IPS-18a (cell line): Measurements from ENCODE around the gene RABEP2.
"Not testable (repeated sequence)": the region's sequence is repeated elsewhere in the genome, so short reads cannot be mapped to it uniquely, and the experiment has no call there.

Experiments used
- H3K27ac ChIP-seq: one replicate; pipeline ENCODE4 v1.5.1; 2013; ENCODE audit warnings: low read length
- H3K27me3 ChIP-seq: one replicate; pipeline ENCODE4 v1.6.1; 2013; ENCODE audit warnings: mild to moderate bottlenecking, low read length; ENCODE audit not compliant: control insufficient read depth, insufficient read depth
- H3K36me3 ChIP-seq: one replicate; pipeline ENCODE4 v1.6.1; 2013; ENCODE audit warnings: low read depth, low read length; ENCODE audit not compliant: control insufficient read depth
- H3K4me1 ChIP-seq: one replicate; pipeline ENCODE4 v1.6.1; 2013; ENCODE audit warnings: low read depth, low read length; ENCODE audit not compliant: control insufficient read depth
- H3K4me3 ChIP-seq: one replicate; pipeline ENCODE4 v1.5.1; 2013; ENCODE audit warnings: low read length
- H3K9ac ChIP-seq: one replicate; pipeline ENCODE4 v1.6.1; 2013; ENCODE audit warnings: mild to moderate bottlenecking, low read length, moderate library complexity
- H3K9me3 ChIP-seq: one replicate; pipeline ENCODE4 v1.6.1; 2013; ENCODE audit warnings: low read depth, low read length; ENCODE audit not compliant: control insufficient read depth

RABEP2 gene

DNA sequence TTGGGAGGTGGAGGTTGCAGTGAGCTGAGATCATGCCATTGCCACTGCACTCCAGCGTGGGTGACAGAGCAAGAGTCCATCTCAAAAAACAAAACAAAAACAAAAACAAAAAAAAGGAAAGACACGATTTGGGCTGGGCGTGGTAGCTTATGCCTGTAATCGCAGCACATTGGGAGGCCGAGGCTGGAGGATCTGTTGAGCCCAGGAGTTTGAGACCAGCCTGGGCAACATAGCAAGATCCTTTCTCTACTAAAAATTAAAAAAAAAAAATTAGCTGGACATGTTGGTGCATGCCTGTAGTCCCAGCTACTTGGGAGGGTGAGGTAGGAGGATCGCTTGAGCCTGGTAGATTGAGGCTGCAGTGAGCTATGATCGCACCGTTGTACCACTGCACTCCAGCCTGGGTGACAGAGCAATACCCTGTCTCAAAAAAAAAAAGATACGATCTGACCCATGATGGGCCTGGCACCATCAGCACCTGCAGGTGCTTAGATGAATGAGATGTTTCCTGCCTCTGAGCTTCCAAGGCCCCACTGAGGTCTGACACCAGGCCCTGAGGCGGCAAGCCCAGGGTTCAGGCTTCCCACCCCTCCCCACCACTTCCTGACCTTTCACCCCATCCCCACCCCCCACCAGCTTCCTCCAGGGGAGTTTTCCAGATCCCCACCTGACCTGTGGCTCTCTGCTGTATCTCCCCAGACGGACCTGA lies 25.0 kb downstream of the RABEP2 start:
- Histone ChIP-seq H3K9ac (no peak overlapping the region), H3K4me3 (no peak overlapping the region), H3K4me1 (no peaks in the 10 kb centered on the region), H3K27ac (no peak overlapping the region), H3K27me3 (no peaks in the 10 kb centered on the region), H3K36me3 (peaks cover 4% of the 10 kb centered on the region), H3K9me3 (no peaks in the 10 kb centered on the region)

DNA sequence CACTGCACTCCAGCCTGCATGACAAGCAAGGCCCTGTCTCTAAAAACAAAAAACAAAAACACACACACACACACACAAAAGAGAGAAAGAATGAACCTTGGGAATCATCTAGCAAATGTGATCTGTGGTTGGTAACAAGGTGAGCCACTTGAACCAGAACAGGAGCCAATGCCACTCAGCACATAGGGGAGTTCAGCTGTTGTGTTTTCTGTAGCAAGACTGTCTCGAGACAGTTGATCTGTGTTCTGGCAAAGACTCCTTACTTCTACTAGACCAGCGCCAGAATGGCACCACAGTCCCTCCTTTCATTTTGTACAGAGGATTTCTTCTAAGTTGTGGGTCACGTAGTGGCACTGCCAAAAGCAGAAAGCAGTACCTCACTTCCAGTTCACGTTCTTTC lies 26.1 kb downstream of the RABEP2 start:
- Histone ChIP-seq H3K27me3 (no peaks in the 10 kb centered on the region), H3K9me3 (no peaks in the 10 kb centered on the region), H3K9ac (no peak overlapping the region), H3K4me3 (no peak overlapping the region), H3K4me1 (no peaks in the 10 kb centered on the region), H3K27ac (no peak overlapping the region), H3K36me3 (no peaks in the 10 kb centered on the region)

DNA sequence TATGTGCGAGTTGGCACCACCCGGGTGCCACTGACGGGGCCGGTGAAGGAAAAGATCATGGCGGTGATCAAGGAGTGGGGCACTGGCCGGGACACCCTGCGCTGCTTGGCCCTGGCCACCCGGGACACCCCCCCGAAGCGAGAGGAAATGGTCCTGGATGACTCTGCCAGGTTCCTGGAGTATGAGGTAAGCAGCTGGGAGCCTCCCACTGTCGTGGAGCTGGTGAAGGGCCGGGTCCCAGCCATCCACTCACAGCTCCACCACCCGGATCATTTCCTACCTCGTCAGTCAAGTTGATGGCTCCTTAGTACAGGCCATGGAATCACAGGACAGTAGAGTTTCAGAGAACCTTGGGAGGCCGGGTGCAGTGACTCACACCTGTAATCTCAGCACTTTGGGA lies 26.8 kb downstream of the RABEP2 start:
- Histone ChIP-seq H3K4me1 (no peaks in the 10 kb centered on the region), H3K4me3 (no peak overlapping the region), H3K9me3 (no peaks in the 10 kb centered on the region), H3K36me3 (no peaks in the 10 kb centered on the region), H3K9ac (no peak overlapping the region), H3K27ac (no peak overlapping the region), H3K27me3 (no peaks in the 10 kb centered on the region)

DNA sequence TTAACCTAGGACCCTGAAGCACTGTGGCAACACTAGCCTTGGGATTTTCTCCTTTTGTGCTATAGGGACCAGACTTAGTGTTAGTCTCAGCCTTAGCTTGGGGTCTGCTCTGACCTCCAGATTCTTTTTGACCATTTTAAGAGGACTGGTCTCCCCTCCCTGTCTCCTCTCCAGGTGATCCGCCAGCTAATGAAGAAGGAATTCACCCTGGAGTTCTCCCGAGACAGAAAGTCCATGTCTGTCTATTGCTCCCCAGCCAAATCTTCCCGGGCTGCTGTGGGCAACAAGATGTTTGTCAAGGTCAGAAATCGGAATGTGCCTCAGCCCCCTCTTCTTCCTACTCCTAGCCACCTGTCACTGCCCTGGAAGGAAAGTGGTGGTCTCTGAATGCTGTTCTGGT lies 27.2 kb downstream of the RABEP2 start:
- Histone ChIP-seq H3K4me1 (no peaks in the 10 kb centered on the region), H3K4me3 (no peak overlapping the region), H3K36me3 (no peaks in the 10 kb centered on the region), H3K9me3 (no peaks in the 10 kb centered on the region), H3K27me3 (no peaks in the 10 kb centered on the region), H3K27ac (no peak overlapping the region), H3K9ac (no peak overlapping the region)

DNA sequence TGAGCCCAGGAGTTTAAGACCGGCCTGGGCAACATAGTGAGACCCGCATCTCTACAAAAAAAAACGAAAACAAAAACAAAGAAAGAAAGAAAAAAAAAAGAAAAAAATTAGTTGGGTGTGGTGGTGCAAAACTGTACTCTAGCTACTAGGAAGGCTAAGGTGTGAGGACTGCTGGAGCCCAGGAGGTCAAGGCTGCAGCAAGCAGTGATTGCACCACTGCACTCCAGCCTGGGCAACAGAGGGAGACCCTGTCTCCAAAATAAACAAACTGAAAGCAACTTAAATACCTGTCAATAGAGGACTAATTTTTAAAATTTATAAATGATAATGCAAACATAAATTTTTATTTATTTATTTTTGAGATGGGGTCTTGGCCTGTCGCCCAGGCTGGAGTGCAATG lies 29.4 kb downstream of the RABEP2 start:
- Histone ChIP-seq H3K4me1 (no peaks in the 10 kb centered on the region), H3K27ac (no peak overlapping the region), H3K9ac (no peak overlapping the region), H3K36me3 (no peaks in the 10 kb centered on the region), H3K27me3 (no peaks in the 10 kb centered on the region), H3K9me3 (no peaks in the 10 kb centered on the region), H3K4me3 (no peak overlapping the region)

DNA sequence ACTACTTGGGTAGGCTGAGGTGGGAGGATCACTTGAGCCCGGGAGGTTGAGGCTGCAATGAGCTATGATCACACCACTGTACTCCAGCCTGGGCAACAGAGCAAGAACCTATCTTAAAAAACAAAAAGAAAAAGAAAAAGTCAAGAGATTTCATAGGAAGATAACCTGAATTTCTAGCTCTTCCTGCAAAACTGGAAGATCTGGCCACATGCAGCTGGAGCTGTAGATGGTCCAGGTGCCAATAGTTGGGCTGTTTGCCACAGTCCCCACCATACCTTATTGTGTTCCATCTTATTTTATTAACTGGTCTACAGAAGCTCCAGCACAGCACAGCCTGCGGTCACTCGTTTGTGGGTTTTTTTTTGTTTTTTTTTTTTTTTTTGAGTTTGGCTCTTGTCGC lies 31.7 kb downstream of the RABEP2 start:
- no peaks in the 10 kb centered on the region for H3K27me3 ChIP-seq
- no peak overlapping the region for H3K27ac ChIP-seq
- H3K36me3 ChIP-seq = no peaks in the 10 kb centered on the region
- H3K4me3 ChIP-seq = no peak overlapping the region
- H3K9ac ChIP-seq = no peak overlapping the region
- no peaks in the 10 kb centered on the region for H3K9me3 ChIP-seq
- H3K4me1 ChIP-seq = no peaks in the 10 kb centered on the region

DNA sequence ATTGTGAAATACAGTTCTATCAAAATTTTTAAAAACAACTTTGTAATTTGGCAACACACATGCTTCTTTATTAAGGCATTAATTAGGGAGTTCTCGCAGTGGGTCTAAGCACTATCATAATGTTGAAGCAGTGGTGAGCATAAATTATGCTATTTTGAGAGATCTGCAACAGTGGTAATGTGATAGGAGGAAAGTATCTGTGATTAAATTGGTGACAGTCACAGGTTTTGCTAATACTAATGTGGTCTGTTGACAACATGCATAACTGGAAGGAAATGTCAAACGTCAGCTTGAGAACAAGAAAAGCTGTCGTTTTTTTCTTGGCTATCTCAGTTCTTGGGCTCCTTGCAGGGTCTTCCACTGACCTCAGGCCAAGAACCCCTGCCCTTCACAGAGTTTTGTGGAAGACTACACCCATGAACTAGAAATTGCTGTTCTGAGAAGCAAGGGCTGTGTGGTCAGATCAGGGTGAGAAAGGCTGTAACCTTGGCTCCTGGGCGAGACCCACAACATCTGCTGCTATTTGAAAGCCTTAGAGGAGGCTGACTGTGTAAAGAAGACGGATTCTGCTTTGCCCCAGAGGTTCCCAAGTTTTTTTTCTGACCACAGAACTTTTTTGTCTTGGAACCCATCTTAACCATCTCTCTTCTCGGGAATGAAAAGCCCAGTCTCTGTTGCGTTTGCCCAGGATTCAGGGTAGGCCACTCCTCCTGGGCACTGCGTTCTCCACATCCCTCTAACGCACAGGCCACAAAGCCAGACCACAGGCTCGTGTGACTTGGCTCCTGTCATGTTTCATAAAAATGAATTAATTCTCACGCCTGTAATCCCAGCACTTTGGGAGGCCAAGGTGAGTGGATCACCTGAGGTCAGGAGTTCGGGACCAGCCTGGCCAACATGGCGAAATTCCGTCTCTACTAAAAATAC lies 32.8 kb downstream of the RABEP2 start:
- Histone ChIP-seq H3K9me3 (no peaks in the 10 kb centered on the region), H3K9ac (no peak overlapping the region), H3K36me3 (no peaks in the 10 kb centered on the region), H3K27me3 (no peaks in the 10 kb centered on the region), H3K27ac (no peak overlapping the region), H3K4me1 (no peaks in the 10 kb centered on the region), H3K4me3 (no peak overlapping the region)

DNA sequence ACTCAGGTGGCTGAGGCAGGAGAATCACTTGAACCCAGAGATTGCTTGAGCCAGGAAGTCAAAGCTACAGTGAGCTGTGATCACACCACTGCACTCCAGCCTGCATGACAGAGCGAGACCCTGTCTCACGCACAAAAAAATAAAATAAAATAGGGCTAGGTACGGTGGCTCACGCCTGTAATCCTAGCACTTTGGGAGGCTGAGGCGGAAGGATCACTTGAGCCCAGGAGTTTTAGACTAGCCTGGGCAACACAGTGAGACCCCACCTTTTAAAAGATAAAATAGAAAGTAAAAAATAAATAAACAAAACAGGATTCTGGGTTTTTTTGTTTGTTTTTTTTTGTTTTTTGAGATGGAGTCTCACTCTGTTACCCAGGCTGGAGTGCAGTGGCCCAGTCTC lies 34.7 kb downstream of the RABEP2 start:
- not testable (repeated sequence) for H3K9ac ChIP-seq, H3K4me1 ChIP-seq, H3K4me3 ChIP-seq, H3K9me3 ChIP-seq, H3K36me3 ChIP-seq, H3K27me3 ChIP-seq, H3K27ac ChIP-seq

DNA sequence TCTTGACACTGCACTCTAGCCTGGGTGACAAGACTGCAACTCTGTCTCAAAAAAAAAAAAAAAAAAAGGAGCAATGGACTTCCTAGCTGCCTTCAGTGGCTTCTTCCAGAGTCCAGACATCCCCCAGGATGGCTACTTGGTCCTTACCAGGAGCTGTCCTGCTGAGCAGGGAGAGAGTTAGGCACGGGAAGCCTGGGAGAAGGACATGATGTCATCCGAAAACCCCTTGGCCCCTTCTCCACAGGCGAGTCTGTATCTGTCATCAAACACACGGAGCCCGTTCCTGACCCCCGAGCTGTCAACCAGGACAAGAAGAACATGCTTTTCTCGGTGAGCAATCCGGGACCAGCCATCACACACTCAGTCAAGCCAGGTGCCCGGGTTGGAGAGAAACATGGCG lies 38.1 kb downstream of the RABEP2 start:
- H3K4me1 ChIP-seq = peaks cover 8% of the 10 kb centered on the region
- no peaks in the 10 kb centered on the region for H3K27me3 ChIP-seq
- H3K4me3 ChIP-seq = no peak overlapping the region
- H3K9ac ChIP-seq = no peak overlapping the region
- no peaks in the 10 kb centered on the region for H3K36me3 ChIP-seq
- H3K9me3 ChIP-seq = no peaks in the 10 kb centered on the region
- H3K27ac ChIP-seq = no peak overlapping the region

DNA sequence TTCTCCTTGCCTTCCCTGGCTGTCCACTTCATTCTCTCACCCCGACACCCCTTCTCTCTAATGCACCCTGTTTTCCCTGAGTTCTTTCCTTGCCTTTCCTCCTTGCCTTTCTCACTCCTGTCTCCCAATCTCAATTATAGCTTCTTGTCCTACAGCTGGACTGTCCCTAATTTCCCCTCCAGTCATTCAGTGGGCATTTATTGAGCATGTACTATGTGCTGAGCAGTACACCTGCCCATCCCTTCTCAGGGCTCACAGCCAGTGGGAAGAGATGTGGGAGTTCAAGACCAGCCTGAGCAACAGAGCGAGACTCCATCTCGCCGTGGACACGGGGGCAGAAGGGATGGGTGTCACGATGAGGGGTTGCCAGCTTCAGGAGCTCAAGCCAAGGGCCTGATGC lies 41.0 kb downstream of the RABEP2 start:
- Histone ChIP-seq H3K4me3 (no peak overlapping the region), H3K4me1 (peaks cover 8% of the 10 kb centered on the region), H3K9me3 (no peaks in the 10 kb centered on the region), H3K36me3 (no peaks in the 10 kb centered on the region), H3K27me3 (peaks cover 11% of the 10 kb centered on the region), H3K27ac (no peak overlapping the region), H3K9ac (no peak overlapping the region)

DNA sequence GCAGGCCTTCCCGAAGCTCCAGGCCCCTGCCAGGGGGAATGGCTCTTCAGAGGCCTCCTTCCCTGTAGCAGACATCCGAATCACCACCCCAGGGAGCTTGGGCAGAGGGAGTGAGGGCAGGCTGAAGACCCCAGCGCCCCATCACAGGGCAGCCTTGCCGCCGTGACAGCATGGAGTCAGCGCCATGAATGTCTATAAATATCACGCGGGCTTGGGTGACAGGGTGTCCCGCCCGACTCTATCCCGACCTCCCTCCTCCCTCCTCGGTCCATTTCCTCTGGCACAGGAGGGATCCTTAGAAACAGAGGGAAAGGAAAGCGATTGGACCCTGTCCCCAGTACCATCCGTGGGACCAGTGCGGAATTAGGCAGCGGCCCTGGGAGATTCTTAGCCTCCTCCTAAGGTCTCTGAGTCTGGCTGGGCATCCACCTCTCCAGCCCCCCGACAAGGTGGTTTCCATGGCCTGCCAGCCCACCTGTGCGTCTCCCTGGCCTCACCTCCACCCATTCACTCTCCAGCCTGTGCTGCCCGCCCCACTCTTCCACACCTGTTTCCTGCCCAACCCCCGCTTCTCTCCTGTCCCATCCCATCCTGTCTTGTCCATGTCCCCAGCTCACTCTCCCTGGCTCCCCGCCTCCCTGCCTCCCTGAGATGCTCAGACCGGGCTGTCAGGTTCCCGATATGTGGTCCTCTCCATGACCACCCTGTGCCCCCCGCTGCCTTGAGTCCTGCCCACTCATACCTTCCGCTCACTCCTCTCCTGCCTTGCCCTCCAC lies 41.6 kb downstream of the RABEP2 start:
- peaks cover 8% of the 10 kb centered on the region for H3K4me1 ChIP-seq

More for the DNA sequence above, 41.6 kb downstream of the RABEP2 start:
- H3K4me3 ChIP-seq = no peak overlapping the region
- no peak overlapping the region for H3K27ac ChIP-seq
- no peaks in the 10 kb centered on the region for H3K36me3 ChIP-seq
- H3K27me3 ChIP-seq = peaks cover 11% of the 10 kb centered on the region
- no peaks in the 10 kb centered on the region for H3K9me3 ChIP-seq
- no peak overlapping the region for H3K9ac ChIP-seq
